H9 (cell line): Measurements from ENCODE around the gene NCEH1. TPM values are rescaled to one million over a fixed set of nuclear protein-coding genes. Genes with fewer than 3 reads are reported as not detected.

ENCODE experiments used
- DNase-seq: peaks from one replicate; pipeline ENCODE4 v3.0.0-alpha.2; 2017
- H2AFZ ChIP-seq: one replicate; pipeline ENCODE4 v1.6.1; 2013; ENCODE audit warnings: mild to moderate bottlenecking, low read length, control low read depth, moderate library complexity
- H2AK5ac ChIP-seq: 2 replicates; pipeline ENCODE4 v1.6.1; 2013; ENCODE audit warnings: low read length, control low read depth, mixed read lengths; ENCODE audit not compliant: insufficient read length
- H2BK120ac ChIP-seq: one replicate; pipeline ENCODE4 v1.6.1; 2013; ENCODE audit warnings: low read depth, mild to moderate bottlenecking, low read length, control low read depth, inconsistent platforms; ENCODE audit not compliant: poor library complexity, severe bottlenecking
- H2BK12ac ChIP-seq: 2 replicates; pipeline ENCODE4 v1.6.1; 2013; ENCODE audit warnings: low read length, control low read depth, mixed read lengths, low read depth; ENCODE audit not compliant: insufficient read length
- H2BK15ac ChIP-seq: 2 replicates; pipeline ENCODE4 v1.6.1; 2013; ENCODE audit warnings: low read depth, low read length, control low read depth
- H2BK20ac ChIP-seq: one replicate; pipeline ENCODE4 v1.6.1; 2013; ENCODE audit warnings: low read depth, mild to moderate bottlenecking, low read length, control low read depth, inconsistent platforms; ENCODE audit not compliant: poor library complexity, severe bottlenecking
- H2BK5ac ChIP-seq: 2 replicates; pipeline ENCODE4 v1.6.1; 2013; ENCODE audit warnings: low read length, control low read depth, mixed read lengths; ENCODE audit not compliant: insufficient read length
- H3K14ac ChIP-seq: 2 replicates; pipeline ENCODE4 v1.6.1; 2013; ENCODE audit warnings: low read length, control low read depth; ENCODE audit not compliant: insufficient read depth
- H3K18ac ChIP-seq: 2 replicates; pipeline ENCODE4 v1.6.1; 2013; ENCODE audit warnings: low read depth, mild to moderate bottlenecking, mixed read lengths, low read length, control low read depth; ENCODE audit not compliant: insufficient read length
- H3K23ac ChIP-seq: 2 replicates; pipeline ENCODE4 v1.6.1; 2013; ENCODE audit warnings: low read length, control low read depth, mixed read lengths, low read depth; ENCODE audit not compliant: insufficient read length
- H3K23me2 ChIP-seq: 2 replicates; pipeline ENCODE4 v1.6.1; 2013; ENCODE audit warnings: low read depth, mild to moderate bottlenecking, mixed read lengths, low read length, control low read depth; ENCODE audit not compliant: insufficient read length, poor library complexity, severe bottlenecking
- H3K27ac ChIP-seq: 2 replicates; pipeline ENCODE4 v1.5.1; 2013; ENCODE audit warnings: low read length, control low read depth, mixed read lengths, low read depth; ENCODE audit not compliant: insufficient read length
- H3K27me3 ChIP-seq: 2 replicates; pipeline ENCODE4 v1.6.1; 2013; ENCODE audit warnings: low read length, control low read depth, inconsistent platforms; ENCODE audit not compliant: insufficient read depth
- H3K4ac ChIP-seq: 2 replicates; pipeline ENCODE4 v1.6.1; 2013; ENCODE audit warnings: low read depth, mild to moderate bottlenecking, control low read depth, inconsistent platforms, low read length, moderate library complexity
- H3K4me1 ChIP-seq: 2 replicates; pipeline ENCODE4 v1.6.1; 2013; ENCODE audit warnings: low read length, control low read depth, inconsistent platforms; ENCODE audit not compliant: insufficient read depth
- H3K4me2 ChIP-seq: 2 replicates; pipeline ENCODE4 v1.6.1; 2013; ENCODE audit warnings: low read length, control low read depth, mixed read lengths; ENCODE audit not compliant: insufficient read length, insufficient read depth
- H3K56ac ChIP-seq: 2 replicates; pipeline ENCODE4 v1.6.1; 2013; ENCODE audit warnings: low read depth, mild to moderate bottlenecking, mixed read lengths, low read length, control low read depth; ENCODE audit not compliant: insufficient read length
- H3K79me1 ChIP-seq: 2 replicates; pipeline ENCODE4 v1.6.1; 2013; ENCODE audit warnings: low read depth, mild to moderate bottlenecking, moderate library complexity, low read length, control low read depth, inconsistent platforms; ENCODE audit not compliant: insufficient read depth, poor library complexity, severe bottlenecking
- H3K79me2 ChIP-seq: 2 replicates; pipeline ENCODE4 v1.6.1; 2013; ENCODE audit warnings: low read length, control low read depth, inconsistent platforms; ENCODE audit not compliant: insufficient read depth
- H3K9ac ChIP-seq: 2 replicates; pipeline ENCODE4 v1.6.1; 2013; ENCODE audit warnings: low read length, control low read depth, mixed read lengths; ENCODE audit not compliant: insufficient read length; ENCODE audit errors: extremely low read depth
- H3K9me3 ChIP-seq: one replicate; pipeline ENCODE4 v1.6.1; 2013; ENCODE audit warnings: low read depth, low read length, inconsistent platforms; ENCODE audit not compliant: control insufficient read depth
- H3T11ph ChIP-seq: one replicate; pipeline ENCODE4 v1.6.1; 2013; ENCODE audit warnings: mild to moderate bottlenecking, low read length, control low read depth, inconsistent platforms
- H4K20me1 ChIP-seq: one replicate; pipeline ENCODE4 v1.6.1; 2013; ENCODE audit not compliant: control insufficient read depth, insufficient read length, insufficient read depth
- H4K5ac ChIP-seq: 2 replicates; pipeline ENCODE4 v1.6.1; 2013; ENCODE audit warnings: low read depth, mild to moderate bottlenecking, mixed read lengths, low read length, control low read depth; ENCODE audit not compliant: insufficient read length
- H4K8ac ChIP-seq: replicated peaks from 2 replicates; pipeline ENCODE4 v1.6.1; 2013; ENCODE audit warnings: low read length, control low read depth, mixed read lengths, low read depth; ENCODE audit not compliant: insufficient read length
- H4K91ac ChIP-seq: 2 replicates; pipeline ENCODE4 v1.6.1; 2013; ENCODE audit warnings: low read depth, mild to moderate bottlenecking, moderate library complexity, mixed read lengths, low read length, control low read depth; ENCODE audit not compliant: insufficient read length
- H3K27ac Mint-ChIP-seq, 3 experiments: 2 replicates in 2 of 3; 3 replicates in 1 of 3; pipeline ENCODE4 v1.8.0; 2020 to 2021; ENCODE audit warnings: mixed read lengths in 3 of 3, mild to moderate bottlenecking in 1 of 3, moderate library complexity in 1 of 3
- H3K27me3 Mint-ChIP-seq: 2 replicates; pipeline ENCODE4 v1.8.0; 2021; ENCODE audit warnings: low read depth, mild to moderate bottlenecking, moderate library complexity, mixed read lengths
- H3K36me3 Mint-ChIP-seq, 3 experiments: 2 replicates in 2 of 3; 3 replicates in 1 of 3; pipeline ENCODE4 v1.8.0; 2020 to 2021; ENCODE audit warnings: low read depth in 3 of 3, mixed read lengths in 3 of 3; ENCODE audit not compliant: insufficient read depth in 1 of 3
- H3K4me1 Mint-ChIP-seq, 2 experiments: 2 replicates each; pipeline ENCODE4 v1.8.0; 2020; ENCODE audit warnings: mixed read lengths in 2 of 2
- H3K4me3 Mint-ChIP-seq, 2 experiments: 2 replicates in 1 of 2; 3 replicates in 1 of 2; pipeline ENCODE4 v1.8.0; 2020 to 2021; ENCODE audit warnings: mild to moderate bottlenecking in 2 of 2, mixed read lengths in 2 of 2, moderate library complexity in 1 of 2
- H3K9me3 Mint-ChIP-seq, 2 experiments: 2 replicates in 1 of 2; 3 replicates in 1 of 2; pipeline ENCODE4 v1.8.0; 2020; ENCODE audit warnings: mild to moderate bottlenecking in 2 of 2, mixed read lengths in 2 of 2, moderate library complexity in 1 of 2
- WGBS: extraction: QIAGEN DNeasy Blood & Tissue Kit; methylation state at CpG from one replicate; pipeline ENCODE4 v1.1.7; 2013; ENCODE audit warnings: missing lambda C conversion rate, low lambda C conversion rate, mixed read lengths; ENCODE audit not compliant: insufficient read length; ENCODE audit errors: extremely low coverage; 5-methylcytosine and 5-hydroxymethylcytosine counted together
- total RNA-seq: library from RNA; stranded (reverse); gene quantifications from 2 replicates; pipeline ENCODE4 v1.2.1, GENCODE V29; 2021
- TF ChIP-seq, protein P1 (sequence below): fragments of 200-600 bp; sonication (generic); conservative IDR thresholded peaks from 3 replicates; pipeline ENCODE4 v1.8.0; 2021; ENCODE audit warnings: antibody characterized with exemption, mild to moderate bottlenecking

Gene NCEH1
- total RNA-seq, 1 experiment from 2014 or later: 2.3 TPM

DNA sequence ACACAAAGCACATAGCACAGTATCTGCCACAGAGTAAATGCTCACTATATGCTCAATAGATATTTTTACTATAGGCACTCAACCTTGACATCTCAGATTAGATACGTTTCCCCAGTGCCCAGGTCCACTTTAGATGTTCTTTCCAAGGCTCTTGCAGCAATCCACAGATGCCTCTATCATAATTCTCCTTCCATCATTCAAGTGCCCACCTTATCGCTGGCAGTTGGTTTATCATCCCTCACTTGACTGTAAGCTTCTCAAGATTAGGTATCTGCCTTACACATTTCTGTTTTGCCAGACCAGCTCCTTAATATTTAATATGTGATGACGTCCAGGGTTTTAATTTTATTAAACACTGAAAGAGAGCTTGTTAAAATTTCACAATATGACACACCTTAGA lies 8.6 kb downstream of the NCEH1 start:
- H2AK5ac ChIP-seq: no peak overlapping the region
- no peak for DNase-seq
- H2BK120ac ChIP-seq: no peak overlapping the region
- no peak overlapping the region for H4K8ac ChIP-seq
- Mint-ChIP-seq H3K9me3 (no peaks in the 10 kb centered on the region), H3K4me1 (peaks cover 12 to 19% of the 10 kb centered on the region in 2 experiments), H3K4me3 (no peak overlapping the region), H3K27ac (no peak overlapping the region), H3K36me3 (no peaks in the 10 kb centered on the region), H3K27me3 (no peaks in the 10 kb centered on the region)
- H2BK15ac ChIP-seq: no peak overlapping the region
- H3K23me2 ChIP-seq: no peaks in the 10 kb centered on the region
- H4K5ac ChIP-seq: no peak overlapping the region
- TF ChIP-seq, protein P1, sequence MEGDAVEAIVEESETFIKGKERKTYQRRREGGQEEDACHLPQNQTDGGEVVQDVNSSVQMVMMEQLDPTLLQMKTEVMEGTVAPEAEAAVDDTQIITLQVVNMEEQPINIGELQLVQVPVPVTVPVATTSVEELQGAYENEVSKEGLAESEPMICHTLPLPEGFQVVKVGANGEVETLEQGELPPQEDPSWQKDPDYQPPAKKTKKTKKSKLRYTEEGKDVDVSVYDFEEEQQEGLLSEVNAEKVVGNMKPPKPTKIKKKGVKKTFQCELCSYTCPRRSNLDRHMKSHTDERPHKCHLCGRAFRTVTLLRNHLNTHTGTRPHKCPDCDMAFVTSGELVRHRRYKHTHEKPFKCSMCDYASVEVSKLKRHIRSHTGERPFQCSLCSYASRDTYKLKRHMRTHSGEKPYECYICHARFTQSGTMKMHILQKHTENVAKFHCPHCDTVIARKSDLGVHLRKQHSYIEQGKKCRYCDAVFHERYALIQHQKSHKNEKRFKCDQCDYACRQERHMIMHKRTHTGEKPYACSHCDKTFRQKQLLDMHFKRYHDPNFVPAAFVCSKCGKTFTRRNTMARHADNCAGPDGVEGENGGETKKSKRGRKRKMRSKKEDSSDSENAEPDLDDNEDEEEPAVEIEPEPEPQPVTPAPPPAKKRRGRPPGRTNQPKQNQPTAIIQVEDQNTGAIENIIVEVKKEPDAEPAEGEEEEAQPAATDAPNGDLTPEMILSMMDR: no peak
- H2BK20ac ChIP-seq: no peak overlapping the region
- H3K4me1 ChIP-seq: no peaks in the 10 kb centered on the region
- H3K9me3 ChIP-seq: no peaks in the 10 kb centered on the region
- H3K4me2 ChIP-seq: no peak overlapping the region
- no peak overlapping the region for H4K91ac ChIP-seq
- no peaks in the 10 kb centered on the region for H3K27me3 ChIP-seq
- no peak overlapping the region for H2AFZ ChIP-seq
- no CpG with 5 or more reads among the region's 3 CpGs for WGBS
- H3K79me2 ChIP-seq: no peaks in the 10 kb centered on the region
- no peaks in the 10 kb centered on the region for H4K20me1 ChIP-seq
- H3K18ac ChIP-seq: no peak overlapping the region
- no peak overlapping the region for H3T11ph ChIP-seq
- no peak overlapping the region for H3K56ac ChIP-seq
- H3K4ac ChIP-seq: no peak overlapping the region
- H3K14ac ChIP-seq: no peak overlapping the region
- no peak overlapping the region for H2BK5ac ChIP-seq
- no peak overlapping the region for H2BK12ac ChIP-seq
- H3K27ac ChIP-seq: no peak overlapping the region
- no peaks in the 10 kb centered on the region for H3K79me1 ChIP-seq
- no peak overlapping the region for H3K9ac ChIP-seq
- no peak overlapping the region for H3K23ac ChIP-seq
